Gastrocnemius medialis (tissue), 4 donors: ENCODE data around the gene CCDC188. TPM values are rescaled to one million over a fixed set of nuclear protein-coding genes. Genes with fewer than 3 reads are reported as not detected.

Source experiments
- ATAC-seq, 2 donors: fragments of 150-250 bp; one replicate each; pipeline ENCODE4 v1.9.1; 2016
- DNase-seq, 2 donors: peaks; one replicate each; pipeline ENCODE4 v3.0.0-alpha.2; 2019
- H3K27ac ChIP-seq, 4 donors: fragments of 200-600 bp; sonication (generic); 1 replicate in 1 of 4; 2 replicates in 3 of 4; pipeline ENCODE4 v1.5.1; 2016 to 2018; ENCODE audit warnings: mild to moderate bottlenecking in 2 of 4, moderate library complexity in 1 of 4
- H3K27me3 ChIP-seq, 3 donors: fragments of 200-600 bp; sonication (generic) in 2 of 3; 1 replicate in 1 of 3; 2 replicates in 2 of 3; pipeline versions ENCODE4 v1.5.1 to v1.6.0; 2016 to 2019; ENCODE audit warnings: mild to moderate bottlenecking in 1 of 3, moderate library complexity in 1 of 3
- H3K36me3 ChIP-seq, 2 donors: fragments of 200-600 bp; sonication (generic) in 1 of 2; one replicate each; pipeline ENCODE4 v1.5.1; 2017 to 2018
- H3K4me1 ChIP-seq, 2 donors: fragments of 200-600 bp; sonication (generic) in 1 of 2; one replicate each; pipeline ENCODE4 v1.5.1; 2016 to 2017; ENCODE audit warnings: mild to moderate bottlenecking in 2 of 2
- H3K4me3 ChIP-seq, 4 donors: fragments of 200-600 bp; sonication (generic) in 3 of 4; 1 replicate in 1 of 4; 2 replicates in 3 of 4; pipeline ENCODE4 v1.5.1; 2016 to 2019; ENCODE audit warnings: mild to moderate bottlenecking in 2 of 4
- H3K9me3 ChIP-seq, 3 donors: fragments of 200-600 bp; sonication (generic) in 2 of 3; 1 replicate in 1 of 3; 2 replicates in 2 of 3; pipeline ENCODE4 v1.5.1; 2016 to 2019
- CTCF ChIP-seq, 5 experiments: fragments of 450-650 bp in 3 of 5; fragments of 200-600 bp in 2 of 5; sonication (generic) in 2 of 5; IDR thresholded peaks in 4 of 5; conservative IDR thresholded peaks in 1 of 5; 1 replicate in 4 of 5; 2 replicates in 1 of 5; pipeline ENCODE4 v1.5.1; 2016 to 2019; ENCODE audit warnings: antibody characterized with exemption in 5 of 5, mild to moderate bottlenecking in 3 of 5, moderate library complexity in 3 of 5
- POLR2A ChIP-seq, 2 donors: fragments of 450-650 bp; IDR thresholded peaks; one replicate each; pipeline ENCODE4 v1.6.1; 2017; ENCODE audit warnings: antibody characterized with exemption in 2 of 2, mild to moderate bottlenecking in 2 of 2, moderate library complexity in 2 of 2
- in situ Hi-C, 4 donors: fragments of 200-750 bp; cut with MboI; loops; one replicate each; pipeline versions ENCODE4 v1.15.0 to v1.8.0; 2017; ENCODE audit warnings: low sequenced_read_pairs in 4 of 4
- intact Hi-C: fragments of 100-400 bp; cut with DNase I; formaldehyde crosslinking; loops from one replicate; pipeline ENCODE4 v1.15.1; 2023; ENCODE audit warnings: low total_unique reads
- total RNA-seq, 4 donors: library from RNA; depleted of rRNA; stranded (reverse); fragments of >200 nt; gene quantifications; one replicate each; pipeline versions ENCODE4 v1.1.0 to v1.2.3, GENCODE V29; 2016

CCDC188 gene
- total RNA-seq, 4 donors from 2014 or later: 0.82 to 3.5 TPM; not detected in 2

GRCh38 chr22:20145206-20145831, 5.5 kb downstream of the CCDC188 start:
- no peaks in the 10 kb centered on the region for H3K9me3 ChIP-seq
- H3K4me1 ChIP-seq: no peaks in the 10 kb centered on the region
- no peaks in the 10 kb centered on the region for H3K27me3 ChIP-seq
- in situ Hi-C loops (no loop called here), intact Hi-C loops (no loop called here)
- H3K36me3 ChIP-seq: peaks cover 0 to 9% of the 10 kb centered on the region in 2 donors
- TF ChIP-seq POLR2A (IDR thresholded peaks at IDR 0.05) (no peak), CTCF (IDR thresholded peaks at IDR 0.05 in 4 of 5, conservative IDR thresholded peaks at IDR 0.05 in 1 of 5) (no peak)
- H3K4me3 ChIP-seq: no peak overlapping the region
- H3K27ac ChIP-seq: no peak overlapping the region
- no peak for DNase-seq
- ATAC-seq: no peak

GRCh38 chr22:20143883-20144665, 6.8 kb downstream of the CCDC188 start:
- no peak for TF ChIP-seq CTCF (IDR thresholded peaks at IDR 0.05 in 4 of 5, conservative IDR thresholded peaks at IDR 0.05 in 1 of 5)
- no peak for TF ChIP-seq POLR2A (IDR thresholded peaks at IDR 0.05)
- Histone ChIP-seq H3K27me3 (no peaks in the 10 kb centered on the region), H3K4me1 (no peaks in the 10 kb centered on the region), H3K9me3 (no peaks in the 10 kb centered on the region), H3K4me3 (no peak overlapping the region), H3K36me3 (peaks cover 0 to 9% of the 10 kb centered on the region in 2 donors), H3K27ac (no peak overlapping the region)
- in situ Hi-C loops (no loop called here), intact Hi-C loops (no loop called here)
- no peak for DNase-seq
- no peak for ATAC-seq

- no peak overlapping the region for H3K27ac ChIP-seq
- H3K4me3 ChIP-seq: no peak overlapping the region
- H3K9me3 ChIP-seq: no peaks in the 10 kb centered on the region
- H3K4me1 ChIP-seq: peaks cover 4 to 6% of the 10 kb centered on the region in 2 donors
- H3K27me3 ChIP-seq: no peaks in the 10 kb centered on the region
- ATAC-seq (no peak), DNase-seq (no peak)
- H3K36me3 ChIP-seq: peaks cover 0 to 9% of the 10 kb centered on the region in 2 donors
- TF ChIP-seq CTCF (IDR thresholded peaks at IDR 0.05 in 4 of 5, conservative IDR thresholded peaks at IDR 0.05 in 1 of 5): no peak
- no peak for TF ChIP-seq POLR2A (IDR thresholded peaks at IDR 0.05)
- intact Hi-C loops: no loop called here
- in situ Hi-C loops: no loop called here
Observed at GRCh38 chr22:20142711-20143621, 7.9 kb downstream of the CCDC188 start.

GRCh38 chr22:20141186-20142077, 9.4 kb downstream of the CCDC188 start:
- Histone ChIP-seq H3K9me3 (no peaks in the 10 kb centered on the region), H3K27me3 (no peaks in the 10 kb centered on the region), H3K4me1 (peaks cover 19 to 22% of the 10 kb centered on the region in 2 donors), H3K4me3 (no peak overlapping the region), H3K27ac (no peak overlapping the region), H3K36me3 (peaks cover 0 to 9% of the 10 kb centered on the region in 2 donors)
- intact Hi-C loops: no loop called here
- in situ Hi-C loops: no loop called here
- no peak for ATAC-seq
- DNase-seq: no peak
- TF ChIP-seq CTCF (IDR thresholded peaks at IDR 0.05 in 4 of 5, conservative IDR thresholded peaks at IDR 0.05 in 1 of 5) (no peak), POLR2A (IDR thresholded peaks at IDR 0.05) (no peak)
